ENCODE measurements around the gene TIRAP. TPM values are rescaled to one million over a fixed set of nuclear protein-coding genes. Genes with fewer than 3 reads are reported as not detected.
"Not testable (repeated sequence)": the region's sequence is repeated elsewhere in the genome, so short reads cannot be mapped to it uniquely, and the experiment has no call there.

The TIRAP gene
- total RNA-seq = 10 to 100 TPM in 3 of 4 donors, 1 to 10 TPM in 1; 8.6 to 15.2 (median 12.6) TPM

DNA sequence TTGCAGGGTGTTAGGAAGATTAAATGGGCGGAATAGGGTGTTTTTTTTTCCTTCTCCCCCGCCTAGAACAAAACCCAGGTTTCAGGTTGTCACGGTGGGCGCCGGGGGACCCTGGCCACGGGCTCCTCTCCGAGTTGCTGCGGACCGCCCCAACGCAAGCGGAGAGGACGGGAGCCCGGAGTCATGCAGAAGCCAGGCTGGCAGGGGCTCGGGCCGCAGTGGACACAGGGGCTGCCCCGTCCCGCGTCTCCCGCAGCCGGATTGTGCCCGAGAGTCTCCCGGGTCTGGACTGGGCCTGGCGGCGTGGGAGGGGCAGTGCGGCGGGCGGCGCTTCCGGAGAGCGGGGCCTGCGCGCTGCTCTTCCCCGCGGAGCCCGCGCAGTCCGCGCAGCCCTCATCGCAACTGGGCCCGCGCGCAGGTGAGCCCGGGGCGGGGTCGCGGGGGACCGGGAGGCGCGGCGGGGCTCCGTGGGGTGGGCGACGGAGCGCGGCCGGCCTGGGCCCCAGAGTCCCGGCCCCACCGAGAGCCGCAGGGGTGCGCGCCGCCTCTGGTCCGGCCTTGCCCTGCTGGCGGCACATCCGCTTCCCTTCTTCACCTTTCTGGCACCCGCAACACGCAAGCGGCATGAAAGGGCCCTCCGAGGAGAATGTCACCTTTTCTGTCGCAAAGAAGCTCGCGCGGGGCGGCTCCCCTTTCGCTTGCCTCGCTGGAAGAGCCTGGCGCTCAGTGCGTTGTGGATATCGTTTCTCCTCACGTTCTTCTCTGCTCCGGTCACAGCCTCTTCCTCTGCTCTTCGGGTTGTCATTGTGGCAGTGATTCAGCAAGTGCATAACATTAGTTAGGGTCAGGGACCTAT is at the start of gene TIRAP:
Gene TIRAP (plus strand): TSS at position 358 of the 856 bp plus-strand sequence. CDS start 7,802 bp downstream, outside the sequence.
- Histone ChIP-seq H3K9me3 (no peaks in the 10 kb centered on the region), H3K27ac (peak within 1 kb of the TSS; percentile 90), H3K4me3 (peak within 1 kb of the TSS; percentile 72), H3K4me1 (peaks cover 28% of the 10 kb centered on the region), H3K36me3 (no peaks in the 10 kb centered on the region), H3K27me3 (no peaks in the 10 kb centered on the region)
- 2% methylated on average over 24 of the region's 82 CpGs for WGBS
- TF ChIP-seq EP300 (IDR thresholded peaks at IDR 0.05) = no peak
- TF ChIP-seq, protein P1, sequence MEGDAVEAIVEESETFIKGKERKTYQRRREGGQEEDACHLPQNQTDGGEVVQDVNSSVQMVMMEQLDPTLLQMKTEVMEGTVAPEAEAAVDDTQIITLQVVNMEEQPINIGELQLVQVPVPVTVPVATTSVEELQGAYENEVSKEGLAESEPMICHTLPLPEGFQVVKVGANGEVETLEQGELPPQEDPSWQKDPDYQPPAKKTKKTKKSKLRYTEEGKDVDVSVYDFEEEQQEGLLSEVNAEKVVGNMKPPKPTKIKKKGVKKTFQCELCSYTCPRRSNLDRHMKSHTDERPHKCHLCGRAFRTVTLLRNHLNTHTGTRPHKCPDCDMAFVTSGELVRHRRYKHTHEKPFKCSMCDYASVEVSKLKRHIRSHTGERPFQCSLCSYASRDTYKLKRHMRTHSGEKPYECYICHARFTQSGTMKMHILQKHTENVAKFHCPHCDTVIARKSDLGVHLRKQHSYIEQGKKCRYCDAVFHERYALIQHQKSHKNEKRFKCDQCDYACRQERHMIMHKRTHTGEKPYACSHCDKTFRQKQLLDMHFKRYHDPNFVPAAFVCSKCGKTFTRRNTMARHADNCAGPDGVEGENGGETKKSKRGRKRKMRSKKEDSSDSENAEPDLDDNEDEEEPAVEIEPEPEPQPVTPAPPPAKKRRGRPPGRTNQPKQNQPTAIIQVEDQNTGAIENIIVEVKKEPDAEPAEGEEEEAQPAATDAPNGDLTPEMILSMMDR (IDR thresholded peaks at IDR 0.05) = no peak
- TF ChIP-seq POLR2AphosphoS5 (IDR thresholded peaks at IDR 0.05) = peak in 1 of 3 donors; percentile 29
- peak; percentile 80 to 84 for DNase-seq (ENCODE audit: low spot score in 2 of 2)

DNA sequence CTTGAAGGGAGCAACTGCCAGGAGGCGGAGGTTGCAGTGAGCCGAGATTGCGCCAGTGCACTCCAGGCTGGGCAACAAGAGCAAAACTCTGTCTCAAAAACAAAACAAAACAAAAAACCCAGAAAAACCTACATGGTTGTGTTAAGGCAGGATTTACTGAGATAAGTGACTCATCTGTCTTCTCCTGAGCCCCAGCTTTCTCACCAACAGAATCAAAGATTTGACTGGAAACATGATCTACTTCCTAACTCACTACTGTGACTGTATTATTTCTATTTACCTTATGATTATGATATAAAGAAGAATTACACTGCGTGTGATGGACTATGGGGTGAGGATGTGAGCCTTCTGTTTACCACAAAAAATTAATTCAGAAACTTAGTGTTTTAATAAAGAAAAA is 49.5 kb upstream of the TIRAP start:
- H3K9me3 ChIP-seq = no peaks in the 10 kb centered on the region
- H3K36me3 ChIP-seq = peaks cover 21% of the 10 kb centered on the region
- H3K27ac ChIP-seq = no peak overlapping the region
- no peak for TF ChIP-seq EP300 (IDR thresholded peaks at IDR 0.05)
- TF ChIP-seq POLR2A (IDR thresholded peaks at IDR 0.05) = no peak
- TF ChIP-seq, protein P1 (IDR thresholded peaks at IDR 0.05) = no peak
- TF ChIP-seq POLR2AphosphoS5 (IDR thresholded peaks at IDR 0.05) = no peak
- no peak for DNase-seq (ENCODE audit: low spot score in 2 of 2)
- WGBS = 84% methylated on average over 4 of the region's 4 CpGs
- H3K4me3 ChIP-seq = no peak overlapping the region
- no peaks in the 10 kb centered on the region for H3K4me1 ChIP-seq
- H3K27me3 ChIP-seq = no peaks in the 10 kb centered on the region

GRCh38 chr11:126246636-126247035 is 36.3 kb upstream of the TIRAP start:
- WGBS = 81% methylated on average over 2 of the region's 2 CpGs
- Histone ChIP-seq H3K4me3 (no peak overlapping the region), H3K36me3 (peaks cover 32% of the 10 kb centered on the region), H3K4me1 (no peaks in the 10 kb centered on the region), H3K27ac (no peak overlapping the region), H3K9me3 (no peaks in the 10 kb centered on the region), H3K27me3 (no peaks in the 10 kb centered on the region)
- TF ChIP-seq POLR2AphosphoS5 (IDR thresholded peaks at IDR 0.05) = no peak
- TF ChIP-seq, protein P1 (IDR thresholded peaks at IDR 0.05) = no peak
- TF ChIP-seq EP300 (IDR thresholded peaks at IDR 0.05) = no peak
- TF ChIP-seq POLR2A (IDR thresholded peaks at IDR 0.05) = no peak
- no peak for DNase-seq (ENCODE audit: low spot score in 2 of 2)

DNA sequence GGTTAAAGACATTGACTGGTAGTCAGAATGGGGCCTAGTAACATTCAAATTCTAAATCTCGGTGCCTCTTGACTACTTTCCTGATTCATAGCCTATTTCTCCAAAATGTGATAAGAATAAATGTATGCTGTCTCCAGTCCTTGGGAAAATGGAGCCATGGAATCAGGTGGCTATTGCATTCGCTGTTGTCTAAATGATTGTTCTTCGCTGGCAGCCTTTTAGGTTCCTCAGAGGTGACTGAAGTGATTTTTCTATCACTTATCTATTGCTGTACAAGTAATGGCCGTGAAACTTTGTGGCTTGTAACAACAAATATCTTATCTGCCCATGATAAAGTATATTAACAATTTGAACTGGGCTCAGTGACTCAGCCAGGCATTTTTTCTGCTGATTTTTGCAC is 29.6 kb upstream of the TIRAP start:
- no peak overlapping the region for H3K4me3 ChIP-seq
- DNase-seq (ENCODE audit: low spot score in 2 of 2) = no peak
- 87% methylated on average over 4 of the region's 4 CpGs for WGBS
- peaks cover 26% of the 10 kb centered on the region for H3K36me3 ChIP-seq
- no peaks in the 10 kb centered on the region for H3K27me3 ChIP-seq
- no peaks in the 10 kb centered on the region for H3K9me3 ChIP-seq
- no peaks in the 10 kb centered on the region for H3K4me1 ChIP-seq
- TF ChIP-seq POLR2A (IDR thresholded peaks at IDR 0.05) = no peak
- no peak overlapping the region for H3K27ac ChIP-seq

GRCh38 chr11:126254819-126255218 is 28.1 kb upstream of the TIRAP start:
- TF ChIP-seq, protein P1 (IDR thresholded peaks at IDR 0.05) = no peak
- TF ChIP-seq EP300 (IDR thresholded peaks at IDR 0.05) = no peak
- no peak for TF ChIP-seq POLR2AphosphoS5 (IDR thresholded peaks at IDR 0.05)
- no peak for TF ChIP-seq POLR2A (IDR thresholded peaks at IDR 0.05)
- Histone ChIP-seq H3K27ac (no peak overlapping the region), H3K4me1 (no peaks in the 10 kb centered on the region), H3K4me3 (no peak overlapping the region), H3K27me3 (no peaks in the 10 kb centered on the region), H3K9me3 (no peaks in the 10 kb centered on the region), H3K36me3 (peaks cover 23% of the 10 kb centered on the region)
- 80% methylated on average over 1 of the region's 1 CpG for whole genome bisulfite sequencing
- no peak for DNase-seq (ENCODE audit: low spot score in 2 of 2)

- H3K27ac ChIP-seq; DNase-seq (ENCODE audit: low spot score in 2 of 2); H3K4me3 ChIP-seq; H3K4me1 ChIP-seq; H3K9me3 ChIP-seq; H3K27me3 ChIP-seq: not testable (repeated sequence)
- 95% methylated on average over 5 of the region's 5 CpGs for WGBS
- H3K36me3 ChIP-seq = peaks cover 23% of the 10 kb centered on the region
Observed at GRCh38 chr11:126255507-126255906, 27.4 kb upstream of the TIRAP start.
